Neutrophil (primary cell): ENCODE results near the gene HOXC4.

ENCODE experiments used
- H3K27ac ChIP-seq: fragments of 200-600 bp; sonication (generic); 2 replicates; pipeline ENCODE4 v1.5.1; 2016; ENCODE audit warnings: mild to moderate bottlenecking, moderate library complexity
- H3K27me3 ChIP-seq: fragments of 200-600 bp; sonication (generic); 2 replicates; pipeline ENCODE4 v1.6.0; 2016; ENCODE audit warnings: mild to moderate bottlenecking
- H3K36me3 ChIP-seq: fragments of 200-600 bp; sonication (generic); 2 replicates; pipeline ENCODE4 v1.5.1; 2017
- H3K4me1 ChIP-seq, 2 experiments: fragments of 200-600 bp in 1 of 2; sonication (generic) in 1 of 2; 1 replicate in 1 of 2; 2 replicates in 1 of 2; pipeline versions ENCODE4 v1.5.1 to v1.6.1; 2013 to 2016; ENCODE audit warnings: low read depth in 1 of 2, low read length in 1 of 2, mild to moderate bottlenecking in 1 of 2, moderate library complexity in 1 of 2; ENCODE audit not compliant: control insufficient read depth in 1 of 2, insufficient read depth in 1 of 2
- H3K4me3 ChIP-seq, 2 experiments: fragments of 200-600 bp in 1 of 2; sonication (generic) in 1 of 2; 1 replicate in 1 of 2; 2 replicates in 1 of 2; pipeline ENCODE4 v1.5.1; 2013 to 2016; ENCODE audit warnings: low read depth in 1 of 2, low read length in 1 of 2, mild to moderate bottlenecking in 1 of 2, moderate library complexity in 1 of 2
- H3K9me3 ChIP-seq: fragments of 200-600 bp; sonication (generic); 2 replicates; pipeline ENCODE4 v1.5.1; 2016
- TF ChIP-seq, protein P1 (sequence below): fragments of 200-600 bp; sonication (generic); IDR thresholded peaks from 2 replicates; pipeline ENCODE4 v1.5.1; 2016; ENCODE audit warnings: antibody characterized with exemption

Gene HOXC4

DNA sequence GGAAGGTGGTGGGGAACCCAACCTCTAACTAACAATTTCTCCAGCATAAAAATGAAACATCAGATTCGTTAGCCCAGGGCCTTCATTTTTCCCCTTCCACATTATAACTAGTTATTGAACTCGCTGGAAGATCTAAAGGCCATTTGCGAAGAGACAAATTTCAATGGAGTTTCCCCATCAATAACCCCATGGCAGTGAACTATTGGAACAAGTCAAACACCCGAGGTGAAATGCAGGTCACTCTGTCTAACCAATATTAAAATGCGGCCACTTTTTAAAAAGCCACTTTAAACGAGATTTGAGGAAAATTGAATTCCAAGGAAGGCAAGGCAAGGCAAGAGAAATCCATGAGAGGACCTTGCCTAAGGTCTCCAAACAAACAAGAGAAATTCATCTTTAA, 4.5 kb upstream of the HOXC4 start:
- Histone ChIP-seq H3K27ac (no peak overlapping the region), H3K4me3 (no peak overlapping the region), H3K36me3 (no peaks in the 10 kb centered on the region), H3K27me3 (peaks cover 100% of the 10 kb centered on the region), H3K9me3 (no peaks in the 10 kb centered on the region), H3K4me1 (no peaks in the 10 kb centered on the region)
- TF ChIP-seq, protein P1, sequence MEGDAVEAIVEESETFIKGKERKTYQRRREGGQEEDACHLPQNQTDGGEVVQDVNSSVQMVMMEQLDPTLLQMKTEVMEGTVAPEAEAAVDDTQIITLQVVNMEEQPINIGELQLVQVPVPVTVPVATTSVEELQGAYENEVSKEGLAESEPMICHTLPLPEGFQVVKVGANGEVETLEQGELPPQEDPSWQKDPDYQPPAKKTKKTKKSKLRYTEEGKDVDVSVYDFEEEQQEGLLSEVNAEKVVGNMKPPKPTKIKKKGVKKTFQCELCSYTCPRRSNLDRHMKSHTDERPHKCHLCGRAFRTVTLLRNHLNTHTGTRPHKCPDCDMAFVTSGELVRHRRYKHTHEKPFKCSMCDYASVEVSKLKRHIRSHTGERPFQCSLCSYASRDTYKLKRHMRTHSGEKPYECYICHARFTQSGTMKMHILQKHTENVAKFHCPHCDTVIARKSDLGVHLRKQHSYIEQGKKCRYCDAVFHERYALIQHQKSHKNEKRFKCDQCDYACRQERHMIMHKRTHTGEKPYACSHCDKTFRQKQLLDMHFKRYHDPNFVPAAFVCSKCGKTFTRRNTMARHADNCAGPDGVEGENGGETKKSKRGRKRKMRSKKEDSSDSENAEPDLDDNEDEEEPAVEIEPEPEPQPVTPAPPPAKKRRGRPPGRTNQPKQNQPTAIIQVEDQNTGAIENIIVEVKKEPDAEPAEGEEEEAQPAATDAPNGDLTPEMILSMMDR, result no peak

DNA sequence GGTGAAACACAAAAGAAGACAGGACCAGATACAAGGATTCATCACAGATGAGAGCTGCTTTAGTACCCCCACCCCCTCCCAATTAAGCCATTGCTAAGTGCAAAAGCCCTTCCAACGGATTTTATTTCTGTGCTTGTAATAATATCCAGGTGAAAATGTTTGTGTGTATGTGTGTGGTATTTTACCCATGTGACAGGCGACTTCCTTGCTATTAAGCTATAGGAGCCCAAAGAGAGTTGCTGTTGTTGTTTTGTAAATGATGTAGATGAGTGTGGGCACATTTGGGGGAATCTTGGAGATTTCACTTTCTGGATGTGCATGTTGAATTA, 3.2 kb upstream of the HOXC4 start:
- Histone ChIP-seq H3K36me3 (no peaks in the 10 kb centered on the region), H3K4me1 (no peaks in the 10 kb centered on the region), H3K4me3 (no peak overlapping the region), H3K9me3 (no peaks in the 10 kb centered on the region), H3K27me3 (peaks cover 100% of the 10 kb centered on the region), H3K27ac (no peak overlapping the region)
- TF ChIP-seq, protein P1, result no peak

DNA sequence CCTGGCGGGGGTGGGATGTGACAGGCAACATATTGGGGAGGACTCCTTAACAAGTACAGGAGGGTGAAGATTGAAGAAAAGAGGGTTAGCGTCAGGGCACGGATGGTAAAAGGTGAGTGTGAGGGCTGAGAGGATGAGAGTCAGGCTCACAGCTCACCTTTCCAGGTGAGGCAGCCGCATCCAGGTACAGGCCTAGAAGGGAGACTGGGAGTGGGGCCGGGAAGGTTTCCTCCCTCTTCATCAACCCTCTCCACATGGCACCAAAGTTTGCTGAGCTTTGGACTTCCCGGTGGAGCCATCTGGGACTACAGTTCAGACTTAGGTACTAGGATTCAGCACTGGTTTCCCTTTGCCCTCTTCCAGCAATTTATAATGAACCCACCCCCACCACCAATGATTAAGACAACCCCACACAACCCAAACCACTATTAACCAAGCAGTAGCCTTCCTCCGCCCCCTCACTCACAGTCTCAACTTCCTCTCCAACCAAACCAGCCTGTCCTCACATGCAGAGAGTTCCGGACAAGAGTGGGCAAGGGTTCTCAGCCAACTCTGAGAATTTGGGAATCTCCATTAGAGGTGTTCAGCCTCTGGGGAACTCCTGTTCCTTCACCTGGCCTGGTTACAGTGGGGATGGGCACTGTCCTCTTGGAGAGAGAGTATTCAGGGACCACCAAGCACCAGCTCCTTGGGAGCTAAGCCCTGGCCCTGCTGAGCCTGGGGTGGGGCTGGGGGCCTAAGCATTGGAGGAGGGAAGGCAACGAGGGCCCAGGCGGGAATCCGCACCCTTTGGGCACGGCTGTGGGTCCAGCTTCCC, 2.4 kb upstream of the HOXC4 start:
- TF ChIP-seq, protein P1, result no peak
- H3K36me3 ChIP-seq, result no peaks in the 10 kb centered on the region
- H3K4me3 ChIP-seq, result no peak overlapping the region
- no peaks in the 10 kb centered on the region for H3K9me3 ChIP-seq
- no peaks in the 10 kb centered on the region for H3K4me1 ChIP-seq
- H3K27ac ChIP-seq, result no peak overlapping the region
- H3K27me3 ChIP-seq, result peaks cover 100% of the 10 kb centered on the region

DNA sequence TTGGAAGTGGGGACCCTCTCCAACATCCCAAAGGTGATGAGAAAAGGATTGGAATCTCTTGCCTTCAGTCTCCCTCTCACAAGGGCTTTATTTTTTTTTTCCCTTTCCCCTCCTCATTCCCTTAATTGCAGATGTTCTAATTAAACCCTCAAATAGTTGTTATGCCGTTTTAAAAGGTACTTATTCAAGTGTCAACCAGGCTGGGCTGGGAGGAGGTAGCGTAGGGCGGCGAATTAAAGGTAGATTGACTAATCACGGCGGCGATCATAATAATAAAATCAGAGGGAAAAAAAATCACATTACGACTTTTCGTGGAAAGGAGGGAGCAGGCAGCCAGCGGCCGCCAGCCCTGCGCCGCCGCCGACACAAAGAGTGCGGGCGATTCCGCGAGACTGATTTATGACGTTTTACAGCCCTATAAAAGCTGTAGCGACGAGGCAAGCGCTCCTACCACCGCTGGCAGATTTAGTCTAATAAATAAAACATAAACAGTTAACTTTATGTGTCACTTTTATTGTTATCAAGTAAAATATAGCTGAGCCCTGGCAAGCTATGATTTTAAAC, 1.7 kb upstream of the HOXC4 start:
- Histone ChIP-seq H3K4me1 (no peaks in the 10 kb centered on the region), H3K36me3 (no peaks in the 10 kb centered on the region), H3K9me3 (no peaks in the 10 kb centered on the region), H3K4me3 (no peak overlapping the region), H3K27ac (no peak overlapping the region), H3K27me3 (peaks cover 100% of the 10 kb centered on the region)
- TF ChIP-seq, protein P1, result no peak

DNA sequence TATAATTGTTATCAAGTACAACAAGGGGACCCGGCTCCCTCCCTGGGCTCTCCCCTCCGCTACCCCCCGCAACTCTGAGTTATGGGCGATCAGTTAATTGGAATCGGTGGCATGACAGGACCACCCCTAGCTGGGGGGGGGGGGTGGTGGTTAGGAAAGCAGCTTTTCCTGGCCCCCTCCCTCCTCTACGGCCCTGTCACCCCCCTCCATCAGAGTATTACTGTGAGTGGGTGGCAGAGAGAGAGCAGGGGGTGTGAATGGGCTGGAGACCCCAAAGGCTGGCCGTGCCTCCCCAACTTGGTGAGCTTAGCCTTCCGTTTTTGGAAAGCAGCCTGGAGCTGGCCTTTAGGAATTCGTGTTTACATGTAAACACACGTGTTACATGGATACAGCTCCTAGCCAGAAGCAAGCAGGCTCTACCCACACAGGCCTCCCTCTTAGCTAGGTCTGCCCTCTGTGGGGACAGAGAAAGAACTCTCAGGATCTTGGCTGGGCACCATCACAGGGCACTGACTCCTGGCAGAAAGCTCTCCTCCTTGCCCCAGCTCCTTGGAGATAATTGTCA, 1.1 kb upstream of the HOXC4 start:
- peaks cover 100% of the 10 kb centered on the region for H3K27me3 ChIP-seq
- no peak overlapping the region for H3K27ac ChIP-seq
- no peaks in the 10 kb centered on the region for H3K9me3 ChIP-seq
- no peaks in the 10 kb centered on the region for H3K4me1 ChIP-seq
- TF ChIP-seq, protein P1, result no peak
- H3K4me3 ChIP-seq, result no peak overlapping the region
- H3K36me3 ChIP-seq, result no peaks in the 10 kb centered on the region
